SU-DHL-6 (cell line): ENCODE results near the gene TUNAR.

ENCODE experiments used
- CTCF ChIP-seq: fragments of 200-600 bp; sonication (generic); IDR thresholded peaks from one replicate; pipeline ENCODE4 v1.5.1; 2017; ENCODE audit warnings: antibody characterized with exemption, mild to moderate bottlenecking, low read length, moderate library complexity; ENCODE audit not compliant: insufficient read depth, poor library complexity, severe bottlenecking
- EZH2phosphoT487 ChIP-seq: fragments of 200-600 bp; sonication (generic), shearing (Covaris generic); conservative IDR thresholded peaks from 2 replicates; pipeline ENCODE4 v1.6.1; 2018; ENCODE audit warnings: mild to moderate bottlenecking, antibody characterized with exemption, low read length, moderate library complexity, mixed read lengths

GRCh38 chr14:95877633-95878032 is 1.0 kb downstream of the TUNAR start:
- no peak for TF ChIP-seq CTCF
- TF ChIP-seq EZH2phosphoT487 = no peak
